NCI-H146 (cell line): ENCODE data around the gene CHIT1.

Experiments
- DNase-seq: peaks from one replicate; lab custom pipeline; 2025; lab: John Stamatoyannopoulos, UW

The CHIT1 gene

GRCh38 chr1:203188686-203189232 is 40.7 kb downstream of the CHIT1 start:
- peak; percentile 27 for DNase-seq

GRCh38 chr1:203187689-203188264 is 41.7 kb downstream of the CHIT1 start:
- DNase-seq = no peak

DNA sequence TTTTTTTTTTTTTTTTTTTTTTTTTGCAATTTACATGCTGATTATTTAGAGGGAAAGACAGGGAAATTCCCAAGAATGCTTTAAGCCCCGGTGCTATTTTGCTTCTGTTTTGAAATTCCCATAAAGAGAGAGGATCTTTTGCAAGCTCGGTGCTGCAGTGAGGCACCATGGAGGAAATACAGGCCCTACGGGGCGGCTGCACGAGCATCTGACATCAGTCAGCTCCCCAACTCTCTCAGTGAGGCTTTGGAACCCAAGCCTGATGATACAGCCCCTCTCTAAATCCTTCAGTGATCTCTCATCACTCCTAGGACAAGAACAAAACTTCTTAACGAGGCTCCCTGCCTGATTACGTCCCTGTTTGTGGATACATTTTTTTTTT is 42.2 kb downstream of the CHIT1 start:
- DNase-seq = no peak

DNA sequence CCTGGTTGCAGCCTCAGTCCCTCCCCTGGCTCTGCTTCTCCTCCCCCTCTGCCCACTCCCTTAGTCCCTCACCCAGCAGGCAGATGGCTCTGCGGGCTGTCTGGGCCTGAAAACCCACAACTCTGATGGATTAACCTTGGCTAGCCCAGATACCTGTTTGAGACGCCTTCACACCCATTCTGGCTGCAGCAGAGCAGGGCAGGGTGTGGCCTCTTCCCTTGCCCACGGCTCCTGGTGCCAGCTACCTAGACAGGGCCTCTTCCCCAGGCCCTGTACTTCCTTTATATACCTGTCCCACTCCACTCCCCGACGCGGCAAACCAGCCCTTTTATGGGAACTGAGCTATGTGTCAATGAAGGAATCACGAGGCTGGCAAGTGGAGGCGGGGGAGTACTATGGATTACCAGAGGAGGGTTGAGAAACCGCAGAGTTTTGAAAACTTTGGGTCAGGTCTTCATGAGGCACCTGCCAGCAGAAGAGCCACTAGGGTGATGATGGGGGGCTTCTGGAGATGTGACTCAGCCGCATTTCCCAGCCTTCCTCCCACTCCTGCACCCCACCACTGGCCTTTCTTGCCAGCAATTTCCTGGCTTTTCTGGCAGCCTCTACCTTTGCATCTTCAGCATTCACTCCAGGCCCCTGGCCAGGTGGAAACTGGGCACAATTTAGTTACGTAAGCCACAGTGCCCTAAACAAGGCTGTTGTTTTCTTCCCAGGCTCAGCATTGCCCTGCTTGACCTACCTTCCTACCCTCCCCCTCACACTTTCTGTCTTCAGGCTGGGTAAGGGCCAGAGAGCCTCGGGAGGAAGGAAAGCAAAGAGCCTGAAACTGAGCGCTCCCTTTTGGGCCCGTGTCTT is 42.8 kb downstream of the CHIT1 start, which contains the start of gene CHI3L1:
TSS of gene CHI3L1 (minus strand) at position 259 of the 858 bp plus-strand sequence. CDS start at position 178, 81 bp downstream.
- no peak for DNase-seq

GRCh38 chr1:203186091-203186445 is 43.4 kb downstream of the CHIT1 start:
- no peak for DNase-seq

- no peak for DNase-seq
These were observed 43.9 kb downstream of the CHIT1 start for GRCh38 chr1:203185585-203185984.

- DNase-seq = no peak
These were observed 44.4 kb downstream of the CHIT1 start for GRCh38 chr1:203185061-203185461.

- no peak for DNase-seq
These were observed 45.0 kb downstream of the CHIT1 start for GRCh38 chr1:203184467-203184866.

DNA sequence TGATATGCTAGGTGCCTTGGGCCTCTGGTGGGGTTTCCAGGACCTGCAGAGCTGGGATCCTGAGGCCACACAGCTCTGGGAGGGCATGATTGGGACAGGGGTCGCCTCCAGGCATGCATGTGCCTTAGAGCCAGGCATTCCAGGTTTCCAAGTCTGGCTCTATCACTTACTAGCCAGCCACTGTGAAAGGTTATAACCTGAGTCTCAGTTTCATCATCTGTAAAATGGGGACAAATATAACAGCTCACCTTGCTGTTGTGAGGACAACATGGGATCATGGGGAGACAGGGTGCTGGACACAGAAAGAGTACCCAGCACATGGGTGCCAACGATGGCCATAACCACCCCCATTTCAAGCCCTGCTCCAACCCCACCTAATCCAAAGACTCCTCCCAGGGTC is 45.6 kb downstream of the CHIT1 start:
- no peak for DNase-seq

DNA sequence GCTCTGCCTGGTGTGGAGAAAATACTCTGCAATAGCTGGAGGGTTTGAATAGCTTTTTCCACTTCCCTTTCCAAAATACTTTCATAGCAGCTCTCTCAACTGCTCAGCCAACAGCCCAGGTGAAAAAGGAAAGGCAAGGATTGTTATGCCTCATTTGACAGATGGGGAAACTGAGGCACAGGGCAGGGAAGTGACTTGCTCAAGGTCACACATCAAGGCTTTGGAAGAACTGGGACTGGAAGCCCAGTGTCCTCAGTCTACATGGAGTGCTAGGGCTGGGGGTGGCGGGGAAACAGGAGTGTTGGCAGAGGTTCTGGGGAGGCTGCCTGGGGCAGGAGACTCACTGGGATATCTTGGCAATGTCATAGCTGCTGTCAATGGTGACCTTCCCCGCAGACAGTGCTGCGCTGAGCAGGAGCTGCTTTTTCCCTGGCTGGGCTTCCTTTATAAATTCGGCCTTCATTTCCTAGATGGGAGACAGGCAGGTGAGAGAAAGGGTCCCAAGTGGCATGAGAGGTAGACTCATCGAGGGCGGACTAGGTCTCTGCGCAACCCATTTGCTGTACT is 47.0 kb downstream of the CHIT1 start:
- no peak for DNase-seq

- no peak for DNase-seq
These were observed 47.7 kb downstream of the CHIT1 start for GRCh38 chr1:203181586-203182386.

- DNase-seq = no peak
These were observed 48.7 kb downstream of the CHIT1 start for GRCh38 chr1:203180611-203181330.

DNA sequence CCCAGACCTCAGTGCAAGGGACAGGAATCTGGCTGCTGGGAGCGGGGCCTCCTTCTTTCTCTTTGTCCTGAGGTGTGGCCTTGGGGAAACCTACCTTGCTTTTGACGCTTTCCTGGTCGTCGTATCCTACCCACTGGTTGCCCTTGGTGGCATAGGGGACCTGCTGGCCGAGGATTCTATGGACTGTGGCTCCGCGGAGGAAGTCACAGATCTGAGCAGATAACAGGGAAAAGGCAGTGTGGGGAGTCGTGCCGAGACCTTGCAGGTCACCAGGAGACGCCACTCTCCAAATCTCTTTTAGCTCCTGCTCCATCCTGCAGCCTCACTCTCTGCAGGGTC is 49.8 kb downstream of the CHIT1 start:
- no peak for DNase-seq

DNA sequence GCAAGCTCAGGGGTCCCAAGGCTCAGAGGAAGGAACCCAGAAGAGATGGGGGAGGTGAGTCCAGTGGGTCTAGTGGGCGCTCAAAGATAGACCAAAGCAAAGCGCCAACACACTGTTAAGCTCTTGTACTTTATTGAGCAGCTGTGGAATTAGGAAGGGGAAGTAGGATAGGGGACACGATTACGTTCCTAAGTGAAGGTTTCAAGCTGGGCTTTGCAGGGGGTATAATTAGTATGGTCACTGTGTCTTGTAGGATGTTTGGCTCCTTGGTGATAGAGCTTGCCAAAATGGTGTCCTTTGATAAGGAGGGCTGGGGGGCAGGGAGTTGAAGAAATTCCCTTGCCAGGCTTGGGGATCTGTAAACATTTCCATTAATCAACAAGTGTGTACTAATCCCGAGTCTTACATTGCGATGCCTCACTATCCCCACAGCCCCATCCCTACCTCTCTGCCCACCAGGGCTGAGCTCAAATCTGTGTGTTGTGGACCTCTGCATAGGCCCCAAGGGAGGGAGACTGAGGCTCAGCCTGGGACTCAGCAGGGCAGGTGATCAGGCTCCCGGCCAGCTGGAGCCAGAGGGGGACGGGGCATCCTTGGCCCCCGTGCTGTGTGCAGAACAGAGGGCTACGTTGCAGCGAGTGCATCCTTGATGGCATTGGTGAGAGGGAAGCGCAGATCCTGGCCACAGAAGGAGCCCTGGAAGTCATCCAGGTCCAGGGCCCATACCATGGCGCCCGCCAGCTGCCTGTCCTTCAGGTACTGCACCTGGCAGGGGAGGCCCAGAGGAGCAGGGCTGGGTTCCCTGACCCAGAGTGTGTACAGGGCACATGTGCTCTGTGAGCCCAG is 50.4 kb downstream of the CHIT1 start:
- no peak for DNase-seq

DNA sequence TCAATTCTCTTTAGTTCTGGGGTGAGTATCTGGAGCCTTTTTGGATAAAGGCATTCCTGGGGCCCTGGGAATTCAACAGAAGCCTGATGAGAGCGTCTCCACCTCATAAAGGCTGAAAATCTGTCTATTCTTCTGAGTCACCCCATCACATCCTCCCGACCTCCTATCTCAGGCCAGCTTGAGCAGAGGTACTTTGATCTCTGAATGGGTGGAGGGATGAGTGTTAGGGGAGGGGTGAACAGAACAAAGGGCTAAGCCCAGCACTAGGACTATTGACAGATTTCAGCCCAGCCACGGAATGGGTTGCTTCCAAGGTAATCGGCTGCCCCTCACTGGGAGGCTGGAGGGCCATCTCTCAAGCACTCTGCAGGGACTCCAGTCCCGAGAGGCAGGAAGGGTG is 51.4 kb downstream of the CHIT1 start:
- peak; percentile 47 for DNase-seq

- no peak for DNase-seq
These were observed 51.9 kb downstream of the CHIT1 start for GRCh38 chr1:203177470-203178039.

- DNase-seq = no peak
These were observed 52.5 kb downstream of the CHIT1 start for GRCh38 chr1:203177036-203177405.

- no peak for DNase-seq
These were observed 53.0 kb downstream of the CHIT1 start for GRCh38 chr1:203176273-203177035.

DNA sequence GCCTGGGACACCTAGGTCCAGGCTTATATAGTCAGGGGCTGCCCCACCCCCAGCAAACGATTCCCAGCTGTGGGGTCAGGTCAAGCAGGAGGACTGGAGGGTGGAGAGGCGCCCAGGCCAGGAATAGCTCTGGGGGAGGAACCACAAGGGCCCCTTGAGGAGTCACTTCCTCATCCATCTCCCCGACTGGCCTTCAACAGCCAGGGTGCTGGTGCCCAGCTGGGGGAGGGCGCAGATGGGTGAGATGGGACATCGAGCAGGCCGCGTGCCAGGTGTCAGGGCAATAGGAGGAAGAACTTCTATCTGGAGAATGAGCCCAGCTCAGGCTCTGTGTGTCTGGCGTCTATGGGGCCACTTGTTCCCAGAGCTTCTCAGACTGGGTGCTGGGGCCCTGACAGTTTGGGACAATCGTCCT is 53.6 kb downstream of the CHIT1 start:
- no peak for DNase-seq
